Erythroblast (primary cell): ENCODE data around the gene LRRC25.

Experiments
- GATA1 ChIP-seq: IDR thresholded peaks from 2 replicates; pipeline ENCODE4 v1.6.1; 2011; ENCODE audit warnings: low read depth, mild to moderate bottlenecking, control low read depth, low read length, moderate library complexity
- POLR2A ChIP-seq: IDR thresholded peaks from 2 replicates; pipeline ENCODE4 v1.6.1; 2011; ENCODE audit warnings: mild to moderate bottlenecking, low read length

- TF ChIP-seq POLR2A (no peak), GATA1 (no peak)
Observed at GRCh38 chr19:18439910-18440237, 42.5 kb upstream of the LRRC25 start.
